ENCODE measurements around the gene CFAP47. TPM values are rescaled to one million over a fixed set of nuclear protein-coding genes. Genes with fewer than 3 reads are reported as not detected.

CFAP47 gene
- total RNA-seq = not detected in 2 replicates

DNA sequence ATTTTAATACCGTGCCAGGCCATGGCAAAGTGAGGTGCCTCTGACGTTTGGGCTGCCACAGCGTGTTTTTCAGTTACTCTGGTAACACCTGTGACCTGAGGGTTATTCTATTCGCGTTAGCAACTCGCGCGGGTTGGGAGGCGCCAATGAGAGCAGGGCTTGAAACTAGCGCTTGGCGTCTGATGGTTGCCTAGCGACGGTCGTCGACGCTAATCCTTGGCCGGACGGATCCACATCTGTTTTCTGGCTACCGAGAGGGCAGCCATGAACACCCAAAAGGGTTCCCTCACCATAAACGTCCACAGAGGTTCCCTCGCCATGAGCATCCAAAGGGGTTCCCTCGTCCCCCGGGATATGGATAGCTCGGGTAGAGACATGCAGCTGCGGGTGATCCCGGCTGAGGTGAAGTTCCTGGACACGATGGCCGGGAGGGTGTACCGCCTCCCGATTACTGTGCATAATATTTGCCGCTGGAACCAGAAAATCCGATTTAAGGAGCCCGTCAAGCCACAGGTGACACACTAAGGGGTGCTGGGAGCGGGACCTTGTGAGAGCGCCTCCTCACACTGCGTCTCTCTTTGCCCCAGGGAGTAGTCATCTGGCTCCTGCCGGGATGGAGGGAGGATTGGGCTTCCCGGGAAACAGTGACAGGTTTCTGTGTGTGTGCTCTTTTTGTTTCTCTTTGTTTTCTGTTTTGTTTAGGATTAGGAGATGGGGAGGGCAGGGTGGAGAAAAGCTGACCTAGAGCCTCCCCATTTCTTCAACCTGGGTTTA, at the start of gene CFAP47:
Gene CFAP47 (plus strand): TSS at position 199 of the 774 bp plus-strand sequence. CDS start 66 bp downstream, at position 265.

Other genes with a start within 250 kb of the CFAP47 start
- gene MAGEB16, start 121.4 kb upstream of the CFAP47 start, total RNA-seq = not detected in 2 replicates

Data from epithelial cell of umbilical artery (primary cell).